GM15510 (cell line): ENCODE measurements around the gene DNASE1L2.

ENCODE experiments used
- POLR2A ChIP-seq: IDR thresholded peaks from 3 replicates; pipeline ENCODE4 v1.6.1; 2011; ENCODE audit warnings: borderline replicate concordance; ENCODE audit not compliant: insufficient read length; ENCODE audit errors: extremely low read depth

The DNASE1L2 gene, protein sequence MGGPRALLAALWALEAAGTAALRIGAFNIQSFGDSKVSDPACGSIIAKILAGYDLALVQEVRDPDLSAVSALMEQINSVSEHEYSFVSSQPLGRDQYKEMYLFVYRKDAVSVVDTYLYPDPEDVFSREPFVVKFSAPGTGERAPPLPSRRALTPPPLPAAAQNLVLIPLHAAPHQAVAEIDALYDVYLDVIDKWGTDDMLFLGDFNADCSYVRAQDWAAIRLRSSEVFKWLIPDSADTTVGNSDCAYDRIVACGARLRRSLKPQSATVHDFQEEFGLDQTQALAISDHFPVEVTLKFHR

DNA sequence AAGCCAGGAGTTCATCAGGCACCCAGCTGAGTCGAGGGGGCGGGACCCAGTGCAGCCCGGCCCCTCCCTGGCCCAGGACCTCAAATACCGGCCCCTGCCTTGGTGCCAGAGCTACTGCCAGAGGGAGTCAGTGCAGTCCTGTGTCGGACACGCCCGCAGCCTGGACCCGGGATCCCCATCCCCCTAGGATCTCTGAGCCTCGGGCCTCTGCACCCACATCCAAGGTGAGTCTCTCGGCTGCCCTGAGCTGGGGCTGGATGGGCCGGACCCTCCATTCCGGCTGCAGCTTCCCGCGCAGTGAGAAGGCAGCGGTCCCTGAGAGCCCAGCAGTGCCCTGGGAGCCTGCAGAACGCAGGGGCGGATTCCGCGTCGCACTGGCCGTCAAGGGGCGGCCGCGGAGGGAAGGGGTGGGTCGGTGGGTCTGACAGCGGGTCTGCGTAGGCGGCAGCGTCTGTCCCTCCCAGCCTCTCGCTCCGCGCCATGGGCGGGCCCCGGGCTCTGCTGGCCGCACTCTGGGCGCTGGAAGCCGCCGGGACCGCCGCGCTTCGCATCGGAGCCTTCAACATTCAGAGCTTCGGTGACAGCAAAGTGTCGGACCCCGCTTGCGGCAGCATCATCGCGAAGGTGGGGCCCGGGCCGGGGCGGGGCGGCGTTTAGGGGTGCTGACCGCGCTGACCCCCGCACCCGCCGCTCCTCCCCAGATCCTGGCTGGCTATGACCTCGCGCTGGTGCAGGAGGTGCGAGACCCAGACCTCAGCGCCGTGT lies at the start of gene DNASE1L2:
Gene DNASE1L2 (plus strand): TSS at position 108 of the 765 bp plus-strand sequence. CDS start 373 bp downstream, at position 481.
- TF ChIP-seq POLR2A = no peak

DNA sequence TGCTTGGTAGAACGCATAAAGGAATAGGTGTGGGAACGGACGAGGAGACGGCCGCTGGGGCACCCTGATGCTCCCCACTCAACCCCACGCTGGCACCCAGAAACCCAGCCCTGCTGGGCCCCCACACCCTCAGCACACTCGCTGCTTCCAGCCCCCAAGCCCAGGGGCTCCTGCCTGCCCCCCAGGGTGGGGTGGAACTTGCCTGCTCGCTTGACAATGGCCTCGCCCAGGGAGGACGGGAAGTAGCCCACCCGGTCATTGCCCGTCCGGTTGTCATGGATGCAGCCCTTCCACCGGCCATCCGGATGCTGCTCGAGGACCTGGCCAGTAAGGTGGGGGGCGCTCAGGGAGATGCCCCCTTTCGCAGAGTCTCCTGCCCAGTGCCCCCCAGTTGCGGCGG lies 49.7 kb upstream of the DNASE1L2 start:
- no peak for TF ChIP-seq POLR2A

DNA sequence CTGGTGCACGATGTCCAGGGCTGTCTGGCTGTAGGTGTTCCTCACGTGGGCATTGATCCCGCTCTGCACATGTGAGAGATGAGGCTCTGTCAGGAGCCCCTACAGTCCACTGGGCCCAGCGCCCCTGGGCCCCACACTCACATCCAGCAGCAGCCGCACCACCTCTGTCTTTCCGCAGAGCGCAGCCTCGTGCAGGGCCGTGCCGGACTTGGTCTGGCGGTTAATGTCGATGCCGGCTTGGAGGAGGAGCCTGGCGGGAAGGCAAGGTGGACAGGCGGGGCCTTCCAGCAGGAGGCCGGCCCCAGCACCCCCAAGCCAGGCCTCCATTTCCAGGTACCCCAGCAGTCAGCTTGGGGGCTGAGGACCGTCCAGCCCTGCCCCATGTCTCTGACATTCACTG lies 49.0 kb upstream of the DNASE1L2 start:
- no peak for TF ChIP-seq POLR2A

DNA sequence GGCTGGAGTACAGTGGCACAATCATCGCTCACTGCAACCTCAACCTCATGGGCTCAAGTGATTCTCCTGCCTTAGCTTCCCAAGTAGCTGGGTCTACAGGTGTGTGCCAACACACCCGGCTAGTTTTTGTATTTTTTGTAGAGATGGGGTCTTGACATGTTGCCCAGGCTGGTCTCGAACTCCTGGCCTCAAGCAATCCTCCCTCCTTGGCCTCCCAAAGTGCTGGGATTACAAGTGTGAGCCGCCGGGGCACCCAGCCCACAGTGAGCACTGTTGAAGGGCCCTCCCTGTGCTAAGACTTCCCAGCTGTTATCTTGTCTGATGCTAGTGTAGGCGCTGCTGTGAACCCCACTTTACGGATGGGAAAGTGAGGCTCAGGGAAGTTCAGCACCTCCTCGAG lies 47.8 kb upstream of the DNASE1L2 start:
- no peak for TF ChIP-seq POLR2A

DNA sequence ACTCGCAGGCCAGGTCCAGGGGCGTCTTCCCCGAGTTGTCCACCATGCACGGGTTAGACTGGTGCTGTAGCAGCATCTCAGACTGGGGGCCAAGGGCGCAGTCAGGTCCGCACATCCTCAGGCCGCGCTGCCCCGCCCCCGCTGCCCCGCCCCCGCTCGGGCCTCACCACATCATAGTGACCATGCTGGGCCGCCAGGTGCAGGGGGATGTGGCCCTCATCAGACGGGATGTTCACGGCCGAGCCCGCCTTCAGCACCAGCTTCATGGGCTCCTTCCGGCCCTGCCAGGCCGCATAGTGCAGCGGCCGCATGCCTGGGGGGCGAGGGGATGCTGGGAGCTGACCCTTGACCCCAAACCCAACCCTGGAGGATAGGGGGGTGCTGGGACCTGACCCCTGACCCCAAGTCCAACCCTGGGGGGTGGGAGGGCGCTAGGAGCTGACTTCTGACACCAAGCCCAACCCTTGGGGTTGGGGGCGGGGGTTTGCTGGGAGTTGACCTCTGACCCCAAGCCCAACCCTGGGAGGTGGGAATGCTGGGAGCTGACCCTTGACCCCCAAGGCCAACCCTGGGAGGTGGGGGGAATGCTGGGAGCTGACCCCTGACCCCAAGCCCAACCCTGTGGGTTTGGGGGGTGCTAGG lies 46.9 kb upstream of the DNASE1L2 start:
- no peak for TF ChIP-seq POLR2A

DNA sequence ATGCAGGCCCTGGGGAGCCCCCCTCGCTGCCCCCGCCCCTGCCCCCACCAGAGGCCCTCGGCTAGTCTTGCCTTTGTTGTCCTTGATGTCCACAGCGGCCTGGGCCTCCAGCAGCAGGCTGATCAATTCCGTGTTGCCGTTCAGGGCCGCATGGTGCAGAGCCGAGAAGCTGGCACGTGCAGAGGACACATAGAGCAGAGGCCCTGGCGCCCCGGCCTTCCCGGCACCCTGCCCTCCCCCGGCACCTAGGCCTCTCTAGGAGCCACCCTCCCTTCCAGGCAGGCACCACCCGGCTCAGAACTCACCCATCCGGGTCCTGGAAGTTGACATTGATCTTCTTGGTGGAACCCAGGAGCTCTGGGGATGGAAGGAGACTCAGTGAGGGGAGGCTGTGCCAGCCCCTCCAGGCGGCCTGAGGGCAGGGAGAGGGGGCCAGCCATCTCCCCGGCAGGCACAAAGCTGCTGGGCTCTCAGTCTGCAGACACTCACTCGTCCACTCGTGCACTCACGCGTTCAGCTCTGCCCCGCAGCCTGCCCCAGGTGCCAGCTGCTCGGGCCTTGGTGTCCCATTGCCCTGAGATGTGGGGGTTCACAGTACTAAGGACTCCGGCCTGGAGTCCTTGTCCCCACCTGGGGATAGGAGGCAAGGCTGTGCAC lies 46.1 kb upstream of the DNASE1L2 start:
- TF ChIP-seq POLR2A = no peak

DNA sequence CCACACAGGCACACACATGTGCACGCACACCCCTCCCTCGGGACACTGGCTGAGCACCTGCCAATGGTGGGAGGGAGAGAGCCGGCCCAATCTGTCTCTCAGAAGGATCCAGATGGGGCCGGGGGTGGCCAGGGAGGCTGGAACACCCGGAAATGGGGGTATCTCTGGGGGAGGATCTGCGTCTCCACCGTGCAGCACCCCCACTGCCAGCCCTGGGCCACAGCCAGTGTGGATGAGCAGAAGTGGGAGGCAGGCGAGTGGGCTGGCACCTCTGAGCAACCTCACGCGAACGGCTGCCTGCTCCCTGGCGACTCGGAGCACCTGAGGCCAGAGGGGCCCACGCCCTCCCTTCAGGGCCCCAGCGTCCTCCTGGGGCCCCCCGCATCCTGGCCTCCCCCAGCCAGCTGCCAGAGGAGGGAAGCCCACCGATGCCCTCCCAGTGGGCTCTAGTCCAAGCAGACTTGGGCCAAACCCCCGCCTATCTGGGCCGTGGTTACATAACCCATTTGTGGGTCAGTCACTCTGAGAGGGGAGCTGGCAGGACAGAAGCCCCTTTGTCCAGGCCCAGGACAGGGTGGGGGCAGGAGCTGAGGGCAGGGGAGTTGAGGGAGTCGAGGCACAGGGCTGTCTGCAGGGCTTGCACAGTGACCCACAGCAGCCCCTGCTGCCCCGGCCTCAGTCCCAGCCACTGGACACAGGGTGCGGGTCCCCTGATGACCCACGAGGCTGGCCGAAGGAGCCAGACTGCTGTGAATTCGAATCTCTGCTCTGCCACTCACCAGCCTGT lies 45.4 kb upstream of the DNASE1L2 start:
- TF ChIP-seq POLR2A = no peak

DNA sequence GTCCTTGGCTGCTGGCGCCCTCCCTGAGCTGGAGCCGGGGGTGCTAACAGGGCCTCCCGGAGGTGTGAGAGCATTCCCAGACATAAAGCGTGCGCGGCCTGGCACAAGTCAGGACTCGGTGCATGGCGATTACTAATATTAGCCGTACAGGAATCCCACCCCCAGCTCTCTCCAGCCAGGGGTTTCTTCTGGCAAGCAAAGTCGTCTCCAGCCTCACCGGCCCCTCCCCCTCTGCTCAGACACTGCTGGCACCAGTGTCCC lies 44.9 kb upstream of the DNASE1L2 start:
- TF ChIP-seq POLR2A = no peak

DNA sequence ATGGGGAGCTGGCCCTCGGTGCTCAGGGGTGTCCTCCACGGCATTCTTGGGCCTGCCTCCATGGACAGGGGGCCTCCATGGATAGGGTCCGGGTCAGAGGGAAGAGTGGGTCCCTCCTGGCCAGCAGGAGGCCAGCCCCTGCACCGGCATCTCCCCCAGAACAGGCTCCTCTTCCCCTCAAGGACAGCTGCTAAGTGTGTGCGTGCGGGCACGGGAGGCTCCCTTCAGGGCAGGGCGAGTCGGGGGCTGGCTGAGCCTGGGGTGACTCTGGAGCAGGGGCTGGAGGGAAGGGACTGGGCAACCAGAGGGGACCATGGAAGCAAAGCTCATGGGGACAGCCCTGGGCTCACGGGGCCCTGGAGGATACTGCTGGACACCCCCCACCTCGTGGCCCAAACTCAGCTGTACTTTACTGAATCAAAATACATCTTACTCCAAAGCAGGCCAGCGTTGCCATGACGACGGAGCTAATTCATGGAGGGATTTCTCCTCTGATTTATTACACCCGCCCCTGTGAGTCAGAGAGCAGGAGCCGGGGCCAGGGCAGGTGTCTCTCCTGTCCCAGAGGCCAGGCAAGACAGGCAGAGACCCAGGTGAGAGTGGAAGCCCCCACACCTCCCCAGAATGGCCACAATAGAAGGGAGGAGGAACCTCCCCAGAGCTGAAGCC lies 41.9 kb upstream of the DNASE1L2 start:
- TF ChIP-seq POLR2A = no peak

DNA sequence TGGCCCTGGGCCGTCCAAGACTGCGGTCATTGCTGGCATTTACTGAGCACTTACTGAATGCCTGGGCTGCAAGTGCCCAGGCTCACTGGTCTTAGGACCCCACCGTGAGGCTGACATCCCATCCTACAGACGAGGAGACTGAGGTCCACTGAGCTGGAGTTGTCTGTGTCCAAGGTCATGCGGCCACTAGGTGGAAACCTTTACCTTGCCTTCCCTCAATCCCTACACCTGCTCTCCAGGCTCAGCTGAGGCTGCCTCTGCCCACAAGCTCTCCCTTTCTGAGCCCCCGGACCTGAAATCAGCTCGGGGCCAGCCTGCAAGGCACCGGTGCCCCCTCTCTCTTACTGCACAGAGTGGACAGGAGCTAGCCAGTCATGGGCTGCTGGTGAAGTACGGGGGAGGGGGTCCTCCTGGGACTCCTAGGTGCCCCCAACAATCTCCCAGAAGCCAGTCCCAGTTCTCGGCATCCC lies 41.4 kb upstream of the DNASE1L2 start:
- TF ChIP-seq POLR2A = no peak

DNA sequence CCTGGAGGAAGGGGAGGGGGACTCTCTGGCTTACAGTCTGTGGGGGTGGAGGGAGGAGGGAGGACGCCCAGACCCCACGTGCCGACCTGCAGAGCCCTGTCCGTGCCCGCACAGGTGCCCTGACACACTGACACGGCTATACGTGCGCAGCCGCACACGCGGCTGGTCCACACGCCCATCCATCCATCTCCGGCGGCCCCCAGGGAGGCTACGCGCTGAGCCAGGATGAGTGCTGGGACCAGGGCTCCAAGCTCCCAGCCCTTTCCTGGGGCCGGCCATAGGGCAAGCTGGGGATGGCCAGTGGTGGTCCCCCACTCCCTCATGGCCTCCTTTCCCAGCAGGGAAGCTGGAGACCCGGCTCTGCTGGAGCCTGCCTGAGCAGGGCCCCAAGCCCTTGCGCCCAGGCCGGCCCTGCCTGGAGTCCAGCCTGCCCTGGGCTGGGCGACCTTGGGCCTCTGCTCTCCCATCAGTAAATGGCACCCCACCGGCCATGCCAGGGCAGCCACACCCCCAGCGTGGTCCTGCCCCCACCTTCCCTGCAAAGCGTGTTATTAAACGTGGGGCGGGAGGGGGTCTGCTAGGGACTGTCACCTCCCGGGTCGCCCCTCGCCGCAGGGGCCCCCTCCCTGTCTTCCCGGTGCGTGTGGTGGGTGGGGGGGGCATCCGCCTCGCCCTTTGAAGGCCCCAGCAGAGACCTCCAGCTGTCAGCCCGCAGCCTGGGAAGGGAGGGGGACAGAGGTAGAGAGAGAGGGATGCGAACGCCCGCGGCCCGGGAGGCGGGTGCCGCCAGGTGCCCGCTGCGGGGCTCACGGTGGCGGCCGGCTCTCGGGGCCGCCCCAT lies 40.7 kb upstream of the DNASE1L2 start:
- TF ChIP-seq POLR2A = no peak

DNA sequence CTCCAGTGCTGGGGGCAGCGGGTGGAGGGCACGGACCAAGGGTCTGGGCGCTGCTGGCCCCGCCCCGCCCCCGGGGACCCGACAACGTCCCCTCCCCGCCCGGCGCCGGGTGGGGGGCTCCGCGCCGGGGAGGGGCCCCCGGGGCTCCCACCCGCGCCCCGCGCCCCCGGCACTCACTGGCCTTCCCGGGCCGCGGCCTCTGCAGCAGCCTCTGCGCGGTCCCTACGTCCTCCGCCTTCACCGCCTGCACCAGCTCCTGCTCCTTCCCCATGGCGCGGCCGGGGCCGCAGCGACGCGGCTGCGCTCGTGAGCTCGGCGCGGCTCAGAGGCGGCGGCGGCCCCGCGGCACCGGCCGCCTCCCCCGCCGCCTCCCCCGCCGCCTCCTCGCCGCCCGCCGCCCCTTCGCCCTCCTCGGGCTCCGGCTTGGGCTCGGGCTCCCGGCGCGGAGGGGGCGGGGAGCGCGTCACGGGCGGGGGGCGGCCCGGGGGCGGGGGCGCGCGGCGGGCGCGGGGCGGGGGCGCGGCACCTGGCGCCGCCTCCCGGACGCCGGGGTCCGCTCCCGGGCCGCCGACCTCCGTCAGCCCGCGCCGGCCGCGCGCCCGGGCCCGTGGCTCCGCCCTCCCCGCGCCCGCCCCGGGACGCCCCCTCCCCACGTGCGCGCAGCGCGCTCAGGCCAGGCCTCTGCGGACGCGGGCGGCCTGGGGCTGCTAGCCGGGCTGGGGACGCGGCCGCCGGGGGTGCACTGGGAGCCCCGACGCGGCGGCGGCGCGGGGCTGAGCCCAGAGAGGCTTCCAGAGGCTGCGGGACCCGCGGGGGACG lies 39.9 kb upstream of the DNASE1L2 start, which contains the start of gene CASKIN1:
Gene CASKIN1 (minus strand): TSS at position 444 of the 819 bp plus-strand sequence. CDS start 173 bp downstream, at position 271.
- TF ChIP-seq POLR2A = no peak
